GM18858 (cell line): ENCODE results near the gene NGEF.

Experiments used
- ATAC-seq: cut with Tn5 transposase; IDR thresholded peaks from one replicate; pipeline ENCODE4 v1.9.1; 2021; ENCODE audit not compliant: unreplicated experiment

NGEF gene

GRCh38 chr2:233044974-233045605, 32.0 kb upstream of the NGEF start:
- no peak for ATAC-seq

GRCh38 chr2:233042549-233042948, 29.5 kb upstream of the NGEF start:
- no peak for ATAC-seq

GRCh38 chr2:233041722-233042323, 28.8 kb upstream of the NGEF start:
- no peak for ATAC-seq

GRCh38 chr2:233040571-233040970, 27.5 kb upstream of the NGEF start:
- ATAC-seq: no peak

GRCh38 chr2:233039846-233040530, 26.9 kb upstream of the NGEF start:
- no peak for ATAC-seq

GRCh38 chr2:233039212-233039845, 26.3 kb upstream of the NGEF start:
- ATAC-seq: no peak

- no peak for ATAC-seq
Observed at GRCh38 chr2:233037078-233037477, 24.0 kb upstream of the NGEF start.

GRCh38 chr2:233036162-233036838, 23.2 kb upstream of the NGEF start:
- no peak for ATAC-seq

GRCh38 chr2:233035426-233036161, 22.5 kb upstream of the NGEF start:
- ATAC-seq: no peak

- ATAC-seq: no peak
Observed at GRCh38 chr2:233034091-233034882, 21.2 kb upstream of the NGEF start.

- no peak for ATAC-seq
Observed at GRCh38 chr2:233033672-233034071, 20.6 kb upstream of the NGEF start.

GRCh38 chr2:233032551-233033320, 19.7 kb upstream of the NGEF start, which contains the start of gene NEU2:
TSS of gene NEU2 (plus strand) at chr2:233032672. CDS start at chr2:233032672, 0 bp downstream.
- ATAC-seq: no peak

GRCh38 chr2:233031556-233032500, 18.8 kb upstream of the NGEF start:
- no peak for ATAC-seq

GRCh38 chr2:233029321-233029720, 16.3 kb upstream of the NGEF start:
- ATAC-seq: no peak

- ATAC-seq: no peak
Observed at GRCh38 chr2:233026198-233026813, 13.2 kb upstream of the NGEF start.

- ATAC-seq: no peak
Observed at GRCh38 chr2:233025706-233026105, 12.7 kb upstream of the NGEF start.

GRCh38 chr2:233023761-233024410, 10.8 kb upstream of the NGEF start:
- ATAC-seq: no peak
